ENCODE results near the gene SYNJ2.
"Not testable (repeated sequence)": the region's sequence is repeated elsewhere in the genome, so short reads cannot be mapped to it uniquely, and the experiment has no call there.

Gene SYNJ2

DNA sequence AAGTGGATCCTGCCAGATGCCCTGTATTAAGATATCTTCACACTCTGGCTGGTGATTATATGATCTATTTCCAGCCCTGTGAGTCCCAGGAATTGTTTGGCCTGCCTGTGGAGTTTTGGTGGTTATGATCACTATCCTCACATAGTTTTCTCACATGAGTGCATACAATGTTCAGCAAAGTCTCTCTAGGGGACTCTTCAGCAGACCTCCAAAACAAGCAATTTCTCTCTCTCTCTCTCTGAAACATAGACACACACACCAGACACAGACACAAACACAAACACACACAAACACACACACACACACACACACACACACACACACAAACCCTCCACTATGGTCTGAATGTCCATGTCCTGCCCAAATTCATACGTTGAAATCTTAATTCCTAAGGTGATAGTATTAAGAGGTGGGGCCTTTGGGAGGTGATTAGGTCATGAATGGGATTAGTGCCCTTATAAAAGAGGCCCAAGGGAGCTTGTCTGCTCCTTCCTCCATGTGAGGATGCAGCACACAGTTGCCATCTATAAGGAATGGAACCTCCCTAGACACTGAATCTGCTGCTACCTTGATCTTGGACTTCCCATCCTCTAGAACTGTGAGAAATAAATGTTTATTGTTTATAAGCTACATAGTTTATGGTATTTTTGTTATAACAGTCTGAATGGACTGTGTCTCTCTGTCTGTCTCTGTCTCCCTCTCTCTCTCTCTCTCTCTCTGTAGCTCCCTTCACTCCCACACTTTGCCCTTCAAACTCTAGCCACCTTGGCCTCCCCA, 22.0 kb upstream of the SYNJ2 start:
- no peak for DNase-seq

DNA sequence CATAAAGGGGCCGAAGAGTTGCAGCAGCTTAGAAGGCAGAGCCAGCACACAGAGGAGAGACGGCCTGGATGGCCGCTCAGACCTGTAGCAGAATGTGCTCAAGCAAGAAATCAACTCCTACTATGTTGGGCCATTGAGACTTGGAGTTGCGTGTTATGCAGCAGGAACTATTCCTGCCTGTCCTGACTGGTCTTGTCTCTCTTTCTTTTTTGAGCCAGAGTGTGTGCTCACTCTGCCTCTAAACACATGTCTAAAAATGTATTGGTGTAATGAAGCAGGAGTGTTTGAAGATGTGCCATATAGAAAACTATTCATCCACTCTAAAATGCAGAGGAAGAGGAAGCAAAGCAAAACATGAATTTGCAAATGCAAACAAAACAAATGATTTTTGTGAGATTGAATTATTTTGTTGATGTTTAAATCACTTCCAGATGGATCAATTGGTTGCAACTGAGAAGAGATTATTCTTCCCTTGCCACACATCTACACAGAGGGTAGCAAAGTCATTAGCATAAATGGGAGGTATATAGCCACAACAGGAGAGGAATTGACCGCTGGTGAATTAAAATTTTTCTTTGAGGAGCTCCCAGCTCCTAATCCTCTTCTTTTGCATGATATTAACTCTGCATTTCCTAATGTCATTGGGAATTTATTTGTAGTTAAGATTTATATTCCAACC, 20.4 kb upstream of the SYNJ2 start:
- DNase-seq = no peak

DNA sequence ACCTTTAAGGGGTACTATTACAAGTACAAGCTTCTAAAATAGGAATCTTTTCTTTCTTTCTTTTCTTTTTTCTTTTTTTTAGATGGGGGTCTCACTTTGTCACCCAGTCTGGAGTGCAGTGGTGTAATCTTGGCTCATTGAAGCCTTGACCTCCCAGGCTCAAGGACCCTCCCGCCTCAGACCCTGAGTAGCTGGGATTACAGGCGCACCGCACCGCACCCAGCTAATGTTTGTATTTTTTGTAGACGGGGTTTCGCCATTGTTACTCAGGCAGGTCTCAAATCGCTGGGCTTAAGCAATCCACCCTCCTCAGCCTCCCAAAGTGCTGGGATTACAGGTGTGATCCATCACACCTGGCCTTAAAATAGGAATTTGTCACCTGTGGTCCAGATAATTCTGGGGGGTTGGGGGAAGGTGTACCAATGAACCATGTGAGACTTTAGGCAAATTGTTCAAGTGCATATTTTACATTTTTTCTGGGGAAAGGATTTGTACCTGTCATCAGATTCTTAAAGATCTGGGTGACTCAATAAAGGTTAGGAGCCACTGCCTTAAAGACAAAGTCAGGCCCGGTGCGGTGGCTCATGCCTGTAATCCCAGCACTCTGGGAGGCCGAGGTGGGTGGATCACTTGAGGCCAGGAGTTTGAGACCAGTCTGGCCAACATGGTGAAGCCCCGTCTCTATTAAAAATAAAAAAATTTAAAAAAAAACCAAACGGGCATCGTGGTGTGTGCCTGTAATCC, 19.7 kb upstream of the SYNJ2 start:
- no peak for DNase-seq

DNA sequence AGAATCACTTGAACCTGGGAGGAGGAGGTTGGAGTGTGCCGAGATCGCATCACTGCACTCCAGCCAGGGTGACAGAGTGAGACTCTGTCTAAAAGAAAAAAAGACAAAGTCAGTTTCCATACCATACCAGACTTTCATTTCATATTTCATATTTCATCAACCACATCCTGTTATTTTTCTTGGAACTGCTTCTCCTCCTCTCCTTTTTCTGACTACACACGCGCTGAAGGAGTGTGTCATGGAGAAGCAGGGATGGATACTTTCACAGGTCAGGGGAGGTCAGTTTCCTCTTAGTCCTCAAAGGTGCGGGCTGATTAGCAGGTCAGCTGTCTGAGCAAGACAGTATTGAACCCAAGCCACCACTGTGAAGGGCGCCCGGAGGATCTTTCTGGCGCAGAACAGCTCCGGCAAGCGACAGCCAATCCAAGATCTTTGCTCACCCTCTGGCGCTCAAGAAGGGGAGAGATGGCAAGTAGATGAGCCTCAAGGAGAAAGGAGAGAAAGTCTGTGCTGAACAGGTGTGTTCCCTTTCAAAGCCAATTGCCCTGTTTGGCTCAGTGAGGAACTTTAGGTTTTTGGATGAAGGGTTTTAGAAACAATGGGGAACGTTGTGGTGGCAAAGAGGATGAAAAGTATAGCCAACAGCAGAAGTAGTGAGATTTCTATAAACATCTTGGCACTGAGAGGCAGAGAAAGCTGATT, 18.9 kb upstream of the SYNJ2 start:
- no peak for DNase-seq

DNA sequence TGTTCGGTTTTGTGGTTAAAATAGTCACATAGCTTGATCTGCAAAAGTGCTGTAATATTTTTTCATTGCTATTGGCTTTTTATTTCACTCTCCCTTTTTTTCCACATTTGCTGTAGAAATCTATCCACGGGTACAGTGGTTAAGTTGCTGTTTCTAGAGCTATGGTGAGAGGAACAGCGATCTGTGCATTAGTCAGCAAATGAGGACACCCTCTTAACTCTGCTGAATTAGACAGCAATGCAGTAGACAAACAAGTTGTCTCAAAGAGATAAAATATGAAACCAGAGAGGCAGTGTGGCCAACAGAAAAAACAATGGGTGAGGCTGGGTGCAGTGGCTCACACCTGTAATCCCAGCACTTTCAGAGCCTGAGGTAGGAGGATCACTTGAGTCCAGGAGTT, 17.6 kb upstream of the SYNJ2 start:
- DNase-seq = no peak

DNA sequence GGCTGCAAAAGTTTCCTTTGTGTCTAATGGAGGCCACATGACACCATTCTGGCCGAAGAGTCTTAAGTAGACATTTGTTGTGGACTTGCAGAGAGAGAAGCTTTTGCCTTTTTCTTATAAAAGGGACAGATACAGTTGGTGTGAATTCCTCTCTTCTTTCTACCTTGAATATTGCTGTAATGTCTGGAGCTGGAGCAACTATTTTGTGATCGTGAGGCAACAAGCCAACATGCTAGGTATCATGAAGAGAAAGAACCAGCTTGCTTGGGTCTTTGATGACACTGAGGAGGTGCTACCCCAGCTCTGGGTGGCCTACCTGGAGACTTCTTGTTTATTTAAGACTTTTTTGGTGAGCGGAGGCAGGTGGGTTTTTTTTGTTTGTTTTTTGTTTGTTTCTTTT, 16.3 kb upstream of the SYNJ2 start:
- DNase-seq = no peak

DNA sequence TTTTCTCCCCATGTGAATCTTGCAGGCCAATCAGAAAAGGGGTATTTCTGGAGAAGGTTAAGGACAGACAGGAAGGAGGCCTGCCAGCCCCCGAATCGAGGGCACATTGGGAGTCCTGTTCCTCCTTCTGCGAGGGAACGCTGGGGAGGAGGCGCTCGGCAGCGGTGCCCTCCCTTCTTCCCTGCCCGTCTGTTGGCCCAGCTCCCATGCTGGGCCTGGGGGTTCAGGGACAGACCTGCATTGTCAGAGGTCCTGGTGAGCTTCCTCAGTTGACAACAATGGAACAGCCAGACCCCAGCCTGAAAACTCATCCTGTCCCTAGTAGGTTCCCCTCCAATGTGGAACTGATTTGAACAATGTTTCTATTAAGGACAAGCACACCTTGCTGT, 15.1 kb upstream of the SYNJ2 start:
- DNase-seq = no peak

DNA sequence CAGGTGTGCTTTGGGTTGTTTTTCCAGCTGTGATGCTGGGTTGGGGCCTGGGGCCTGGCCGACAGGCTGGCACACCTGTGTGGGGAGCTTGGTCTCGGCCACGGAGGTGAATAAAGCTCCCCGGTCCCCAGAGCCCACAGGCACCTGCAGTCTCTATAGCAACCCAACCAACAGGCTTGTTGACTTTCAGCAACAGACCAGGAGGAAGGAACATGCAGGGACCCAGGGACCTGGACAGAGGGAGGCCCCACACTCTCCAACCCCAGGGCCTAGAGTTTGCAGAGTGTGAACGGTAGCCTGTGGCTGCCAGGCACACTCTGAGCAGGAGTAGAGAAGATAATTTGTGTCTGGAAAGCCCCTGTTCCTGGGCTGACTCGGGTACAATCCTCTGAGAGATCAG, 14.6 kb upstream of the SYNJ2 start:
- DNase-seq = peak; percentile 54

DNA sequence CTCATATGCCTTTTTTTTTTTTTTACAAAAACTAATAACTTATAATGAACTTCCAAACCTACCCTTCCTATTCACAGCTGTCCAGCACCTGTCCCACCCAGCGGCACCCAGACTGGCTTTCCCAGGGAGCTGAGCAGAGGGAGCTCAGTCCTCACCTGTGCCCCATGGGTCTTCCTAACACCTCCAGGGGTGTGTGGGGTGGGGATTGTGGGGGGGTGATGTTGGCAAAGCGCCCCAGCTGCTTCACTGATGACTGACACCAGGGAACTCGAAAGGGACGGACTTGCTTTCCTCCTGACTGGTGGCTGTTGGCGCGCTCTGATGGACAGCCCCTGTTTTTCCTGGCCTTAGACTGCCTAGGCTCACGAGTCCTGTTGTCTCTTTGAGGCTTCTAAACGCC, 14.2 kb upstream of the SYNJ2 start:
- DNase-seq = no peak

DNA sequence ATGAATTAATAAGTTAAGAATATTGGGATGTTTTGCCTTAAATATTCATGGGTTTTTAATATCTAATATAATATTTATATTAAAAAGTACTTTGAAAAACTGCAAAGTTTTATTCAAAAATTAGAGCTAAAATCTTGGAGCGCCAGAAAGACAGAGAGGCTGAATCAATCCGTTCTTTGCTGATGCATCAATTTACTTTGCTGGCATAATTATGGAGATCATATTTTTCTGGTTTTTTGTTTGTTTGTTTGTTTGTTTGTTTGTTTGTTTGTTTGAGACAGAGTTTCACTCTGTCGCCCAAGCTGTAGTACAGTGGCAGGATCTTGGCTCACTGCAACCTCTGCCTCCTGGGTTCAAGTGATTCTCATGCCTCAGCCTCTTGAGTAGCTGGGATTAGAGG, 9.5 kb upstream of the SYNJ2 start:
- not testable (repeated sequence) for DNase-seq

DNA sequence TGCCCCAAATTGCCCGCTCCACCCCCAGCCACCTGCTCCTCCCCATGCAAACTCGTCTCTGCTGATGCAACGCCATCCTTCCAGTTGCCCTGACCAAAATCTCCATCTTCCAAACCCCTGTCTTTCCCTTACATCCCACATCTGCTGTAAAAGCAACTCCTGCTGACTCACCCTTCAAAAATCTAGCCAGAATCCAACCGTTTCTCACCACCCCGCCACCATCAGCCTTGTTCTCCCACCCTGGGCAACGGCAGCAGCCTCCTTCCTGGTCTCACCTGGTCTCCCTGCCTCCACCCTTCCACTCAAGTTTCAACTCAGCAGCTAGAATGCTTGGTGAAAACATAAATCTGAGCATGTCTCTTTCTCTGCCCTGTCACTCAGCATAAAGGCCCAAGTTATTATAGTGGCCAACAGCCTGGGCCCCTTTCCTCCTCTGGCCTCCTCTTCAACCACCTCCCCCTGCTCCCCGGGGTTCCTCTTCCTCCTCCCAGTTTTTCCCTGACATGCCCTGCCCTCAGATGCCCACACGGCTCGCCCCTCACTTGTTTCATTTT, 7.2 kb upstream of the SYNJ2 start:
- no peak for DNase-seq

DNA sequence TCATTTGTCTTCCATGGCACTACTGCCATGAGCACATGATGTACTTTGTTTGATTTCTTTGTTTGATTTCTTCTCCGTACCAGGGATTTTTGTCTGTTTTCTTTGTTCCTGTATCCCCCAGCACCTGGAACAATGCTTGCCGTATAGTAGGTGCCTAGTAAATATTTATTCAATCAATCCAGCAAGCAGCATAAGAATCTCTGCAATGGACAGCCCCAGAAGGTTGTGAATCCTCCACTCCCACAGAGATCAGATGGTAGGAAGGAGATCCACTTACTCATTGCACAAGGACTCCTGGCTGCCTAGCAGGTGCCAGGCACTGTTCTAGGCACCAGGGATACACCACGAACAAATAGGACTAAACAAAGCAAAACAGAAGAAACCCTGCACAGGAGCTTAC, 6.7 kb upstream of the SYNJ2 start:
- peak; percentile 9 for DNase-seq

DNA sequence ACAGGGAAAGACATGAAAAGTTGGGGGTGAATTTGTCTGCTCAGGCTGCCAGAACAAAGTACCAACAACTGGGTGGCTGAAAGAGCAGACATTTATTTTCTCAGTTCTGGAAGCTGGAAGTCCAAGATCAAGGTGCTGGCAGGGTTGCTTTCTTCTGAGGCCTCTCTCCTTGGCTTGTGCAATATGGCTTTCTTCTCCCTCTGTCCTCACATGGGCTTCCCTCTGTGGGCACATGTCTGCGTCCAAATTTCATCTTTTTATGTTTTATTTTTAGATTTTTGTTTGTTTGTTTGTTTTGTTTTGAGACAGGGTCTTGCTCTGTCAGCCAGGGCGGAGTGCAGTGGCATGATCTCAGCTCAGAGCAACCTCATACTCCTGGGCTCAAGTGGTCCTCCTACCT, 6.2 kb upstream of the SYNJ2 start:
- DNase-seq = no peak

DNA sequence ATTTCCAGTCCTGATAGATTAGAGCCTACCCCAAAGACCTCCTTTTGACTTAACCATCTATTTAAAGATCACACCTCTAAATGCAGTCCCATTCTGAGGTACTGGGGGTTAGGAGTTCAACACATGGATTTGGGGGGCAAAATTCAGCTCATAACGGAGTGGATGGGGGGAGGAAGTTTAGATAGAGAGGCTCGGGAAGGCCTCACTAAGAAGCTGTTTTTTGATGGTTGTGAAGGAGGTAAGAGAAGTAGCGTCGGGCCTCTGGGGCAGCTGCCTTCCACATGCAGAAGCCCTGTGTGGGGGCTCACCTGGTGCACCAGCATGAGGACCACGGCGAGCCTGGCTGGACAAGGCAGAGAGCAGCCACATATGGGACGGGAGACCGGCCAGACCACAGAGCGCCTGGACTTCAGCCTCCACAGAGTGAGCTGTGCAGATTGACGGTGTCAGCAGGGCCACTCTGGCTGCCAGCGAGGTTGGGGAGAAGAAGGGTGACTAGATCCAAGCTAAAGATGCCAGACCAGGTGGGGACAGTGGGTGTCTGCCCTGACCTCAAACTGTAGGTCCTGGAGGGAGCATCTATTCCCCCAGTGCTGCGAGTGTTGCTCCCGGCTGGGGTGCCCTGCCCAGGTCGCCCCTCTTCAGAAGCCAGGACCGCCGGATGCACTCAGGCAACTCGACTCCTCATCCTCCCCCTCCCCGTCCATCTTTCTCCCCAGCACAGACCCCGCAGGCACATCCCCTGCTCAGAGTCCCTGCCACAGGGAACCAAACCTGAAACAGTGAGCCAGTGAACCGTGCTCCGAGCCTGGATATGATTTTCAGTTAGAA, 5.1 kb upstream of the SYNJ2 start:
- DNase-seq = no peak

DNA sequence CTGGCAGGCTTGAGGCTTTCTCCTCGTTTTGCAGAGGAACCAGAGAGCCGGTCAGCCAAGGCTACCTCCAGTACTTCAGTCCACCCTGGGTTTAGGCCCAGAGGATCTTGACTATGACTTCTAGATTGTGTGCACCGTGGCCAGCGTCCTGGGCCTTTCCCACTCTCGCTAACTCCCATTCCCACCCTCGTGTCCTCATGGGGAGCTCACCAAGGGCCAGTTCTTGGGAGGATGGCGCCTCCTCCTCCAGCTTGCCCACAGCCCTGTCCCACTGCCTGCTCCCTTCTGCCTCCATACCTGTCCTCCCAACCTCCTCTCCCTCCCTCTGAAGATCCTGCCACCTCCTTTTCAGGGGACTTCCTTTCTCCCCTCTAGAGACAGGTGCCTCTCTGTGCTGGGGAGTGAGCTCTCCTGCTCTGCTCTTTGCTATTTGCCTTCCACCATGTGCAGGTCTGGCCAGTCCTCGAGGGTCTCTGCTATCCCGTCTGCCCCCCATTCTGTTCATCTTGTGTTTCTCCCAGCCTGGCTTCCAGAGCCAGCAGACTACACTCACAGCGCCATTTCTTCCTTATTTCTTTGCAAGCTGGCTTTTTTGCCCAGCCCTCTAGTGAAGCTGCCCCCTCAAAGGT, 4.4 kb upstream of the SYNJ2 start:
- no peak for DNase-seq

DNA sequence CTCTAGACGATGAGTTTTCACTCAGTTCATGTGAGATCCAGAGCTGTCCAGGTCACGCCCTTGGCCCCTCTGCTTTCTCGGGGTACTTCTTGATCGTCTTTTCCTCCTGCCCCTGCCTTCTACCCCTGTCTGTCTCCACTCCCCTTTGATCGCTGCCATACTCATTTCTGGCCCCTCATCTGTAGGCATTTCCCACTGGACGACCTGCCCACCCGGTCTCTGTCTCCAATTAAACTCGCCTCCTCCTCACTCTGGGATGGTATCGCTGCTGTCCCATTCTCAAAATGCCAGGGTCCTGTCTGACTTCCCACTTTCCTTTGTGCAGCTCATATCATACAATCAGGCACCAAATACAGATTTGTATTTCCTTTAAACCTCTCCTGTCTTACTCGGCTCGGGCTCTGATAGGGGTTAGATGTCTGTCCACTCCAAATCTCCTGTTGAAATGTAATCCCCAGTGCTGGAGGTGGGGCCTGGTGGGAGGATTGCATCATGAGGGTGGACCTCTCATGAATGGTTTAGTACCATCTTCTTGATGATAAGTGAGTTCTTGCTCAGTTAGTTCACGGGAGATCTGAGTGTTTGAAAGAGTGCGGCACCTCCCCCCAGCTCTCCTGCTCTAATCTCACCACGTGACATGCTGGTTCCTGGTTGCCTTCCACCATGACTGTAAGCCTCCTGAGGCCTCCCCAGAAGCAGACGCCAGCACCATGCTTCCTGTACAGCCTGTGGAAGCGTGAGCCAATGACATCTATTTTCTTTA, 3.5 kb upstream of the SYNJ2 start:
- no peak for DNase-seq

DNA sequence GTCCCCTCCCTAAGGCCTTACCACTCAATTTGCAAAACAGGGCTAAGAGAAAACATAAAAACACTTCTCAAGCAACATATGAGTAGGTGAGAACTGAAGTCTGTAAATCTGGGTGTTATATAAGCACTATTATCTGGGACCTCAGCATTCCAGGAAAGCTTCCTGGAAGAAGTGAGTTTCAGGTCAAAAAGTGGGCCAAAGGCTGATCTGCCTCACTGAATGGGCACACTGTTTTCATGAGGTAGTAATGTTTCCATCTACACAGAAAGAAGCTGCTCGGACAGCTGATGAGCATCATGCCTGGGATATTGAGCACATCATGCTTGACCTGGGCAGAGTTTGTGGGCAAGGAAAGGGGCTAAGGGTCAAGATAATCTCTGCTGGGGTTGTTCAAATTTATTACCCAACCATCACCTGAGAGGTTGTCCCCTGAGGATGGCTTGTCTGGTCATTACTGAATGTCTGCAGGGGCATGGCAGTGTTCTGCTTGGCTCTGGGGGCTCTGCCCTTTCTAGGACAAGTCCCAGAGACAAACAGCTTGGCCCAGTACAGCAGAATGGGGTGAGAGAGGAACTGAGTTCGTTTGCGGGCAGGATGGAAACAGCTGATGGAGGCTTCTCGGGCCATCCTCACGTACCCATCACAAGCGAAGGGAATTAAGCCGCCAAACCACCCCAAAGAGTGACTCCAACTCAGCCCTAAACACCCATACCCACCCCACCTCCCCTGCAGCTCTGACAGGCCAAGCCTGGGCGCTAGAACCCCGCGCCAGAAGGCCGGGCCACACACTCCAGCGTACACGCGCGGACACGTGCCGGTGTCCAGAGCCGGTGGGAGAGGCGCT, 1.2 kb upstream of the SYNJ2 start:
- no peak for DNase-seq

DNA sequence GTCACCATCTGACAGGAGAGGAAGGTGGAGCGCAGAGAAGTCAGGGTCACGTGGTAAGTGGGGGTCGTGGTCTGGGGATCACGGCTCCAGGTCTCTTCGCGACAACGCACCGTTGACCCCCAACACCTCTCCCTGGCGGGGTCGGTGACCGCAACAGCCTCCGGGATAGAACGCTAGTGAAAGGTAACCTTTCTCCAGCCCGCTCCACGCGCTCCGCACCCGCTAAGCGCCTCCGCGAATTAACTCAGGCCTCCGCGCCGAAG, 600 bp upstream of the SYNJ2 start:
- no peak for DNase-seq

DNA sequence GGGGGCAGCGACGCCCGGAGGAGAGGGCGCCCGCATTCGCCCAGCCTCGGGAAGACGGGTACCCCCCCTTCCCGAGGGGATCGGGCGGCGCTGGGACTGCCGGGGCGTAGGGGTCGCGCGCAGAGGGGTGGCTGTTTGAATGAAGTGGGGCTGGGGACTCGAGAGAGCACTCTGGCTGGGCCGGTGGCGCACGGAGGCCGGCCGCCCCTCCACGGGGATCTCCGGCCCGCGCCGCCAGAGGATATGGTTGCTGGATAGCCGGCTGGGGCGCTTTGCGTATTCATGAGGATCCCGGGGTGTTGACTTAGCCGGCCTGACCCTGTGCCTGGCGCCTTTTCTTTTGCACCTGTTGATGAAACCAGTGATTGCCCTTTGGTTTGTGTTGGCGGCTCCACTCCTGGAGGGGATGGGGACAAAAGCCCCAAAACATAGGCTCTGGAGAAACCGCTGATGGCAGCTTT, 469 bp downstream of the SYNJ2 start:
- DNase-seq = peak; percentile 42

Measured in NCI-H748 treated with DMSO at 0.1 percent for 48 hours (cell line).